Bone marrow (tissue), 2 donors: ENCODE measurements around the gene TSHZ3.
A peak's percentile ranks its signal among the peaks of the same experiment; 100 is the strongest.

ENCODE experiments used
- DNase-seq, 2 donors: peaks; one replicate each; lab custom pipeline; 2025; lab: John Stamatoyannopoulos, UW

TSHZ3 gene, protein sequence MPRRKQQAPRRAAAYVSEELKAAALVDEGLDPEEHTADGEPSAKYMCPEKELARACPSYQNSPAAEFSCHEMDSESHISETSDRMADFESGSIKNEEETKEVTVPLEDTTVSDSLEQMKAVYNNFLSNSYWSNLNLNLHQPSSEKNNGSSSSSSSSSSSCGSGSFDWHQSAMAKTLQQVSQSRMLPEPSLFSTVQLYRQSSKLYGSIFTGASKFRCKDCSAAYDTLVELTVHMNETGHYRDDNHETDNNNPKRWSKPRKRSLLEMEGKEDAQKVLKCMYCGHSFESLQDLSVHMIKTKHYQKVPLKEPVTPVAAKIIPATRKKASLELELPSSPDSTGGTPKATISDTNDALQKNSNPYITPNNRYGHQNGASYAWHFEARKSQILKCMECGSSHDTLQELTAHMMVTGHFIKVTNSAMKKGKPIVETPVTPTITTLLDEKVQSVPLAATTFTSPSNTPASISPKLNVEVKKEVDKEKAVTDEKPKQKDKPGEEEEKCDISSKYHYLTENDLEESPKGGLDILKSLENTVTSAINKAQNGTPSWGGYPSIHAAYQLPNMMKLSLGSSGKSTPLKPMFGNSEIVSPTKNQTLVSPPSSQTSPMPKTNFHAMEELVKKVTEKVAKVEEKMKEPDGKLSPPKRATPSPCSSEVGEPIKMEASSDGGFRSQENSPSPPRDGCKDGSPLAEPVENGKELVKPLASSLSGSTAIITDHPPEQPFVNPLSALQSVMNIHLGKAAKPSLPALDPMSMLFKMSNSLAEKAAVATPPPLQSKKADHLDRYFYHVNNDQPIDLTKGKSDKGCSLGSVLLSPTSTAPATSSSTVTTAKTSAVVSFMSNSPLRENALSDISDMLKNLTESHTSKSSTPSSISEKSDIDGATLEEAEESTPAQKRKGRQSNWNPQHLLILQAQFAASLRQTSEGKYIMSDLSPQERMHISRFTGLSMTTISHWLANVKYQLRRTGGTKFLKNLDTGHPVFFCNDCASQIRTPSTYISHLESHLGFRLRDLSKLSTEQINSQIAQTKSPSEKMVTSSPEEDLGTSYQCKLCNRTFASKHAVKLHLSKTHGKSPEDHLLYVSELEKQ

GRCh38 chr19:31349160-31349881 lies at the start of gene TSHZ3:
Gene TSHZ3, minus strand, starts transcription at chr19:31349436. Its CDS starts 217 bp downstream, at chr19:31349219.
- peak in 1 of 2 donors; percentile 40 for DNase-seq

- no peak for DNase-seq
Observed at GRCh38 chr19:31397308-31397707, 48.1 kb upstream of the TSHZ3 start.

DNA sequence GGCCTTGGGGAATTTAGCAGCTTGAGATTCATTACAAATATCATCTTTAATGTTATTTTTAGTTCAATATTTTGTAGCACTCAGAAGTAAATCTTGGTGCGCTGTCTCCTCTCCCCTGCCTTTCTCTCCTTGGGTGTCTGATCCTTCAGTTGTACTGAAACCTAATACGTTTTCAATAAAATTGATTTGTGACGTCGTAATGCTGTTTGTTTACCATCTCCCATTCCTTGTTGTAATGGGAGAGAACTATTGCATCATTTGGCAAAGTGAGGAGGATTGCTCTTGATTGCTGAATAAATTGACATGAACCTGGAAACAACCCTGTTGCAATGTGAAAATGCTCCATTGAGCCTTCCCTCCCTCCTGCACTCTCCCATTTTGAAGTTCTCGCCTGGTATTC lies 43.2 kb upstream of the TSHZ3 start:
- DNase-seq, result no peak

- no peak for DNase-seq
Observed at GRCh38 chr19:31391518-31391917, 42.3 kb upstream of the TSHZ3 start.

DNA sequence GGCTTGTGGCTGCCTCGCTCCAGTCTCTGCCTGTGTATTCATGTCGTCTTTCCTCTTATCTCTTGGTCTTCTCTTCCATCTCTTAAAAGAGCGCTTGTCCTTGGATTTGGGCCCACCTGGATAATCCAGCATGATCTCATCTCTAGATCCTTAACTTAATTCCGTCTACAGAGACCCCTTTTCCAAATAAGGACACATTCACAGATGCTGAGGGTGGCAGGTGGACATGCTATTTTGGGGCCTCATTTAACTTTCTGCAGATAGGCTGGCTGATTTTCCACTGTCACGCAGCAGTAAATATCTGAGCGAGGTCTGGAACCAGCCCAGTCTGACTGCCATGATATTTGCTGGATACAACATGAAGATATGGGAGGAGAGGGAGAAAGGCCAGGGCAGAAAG lies 41.5 kb upstream of the TSHZ3 start:
- DNase-seq, result no peak

DNA sequence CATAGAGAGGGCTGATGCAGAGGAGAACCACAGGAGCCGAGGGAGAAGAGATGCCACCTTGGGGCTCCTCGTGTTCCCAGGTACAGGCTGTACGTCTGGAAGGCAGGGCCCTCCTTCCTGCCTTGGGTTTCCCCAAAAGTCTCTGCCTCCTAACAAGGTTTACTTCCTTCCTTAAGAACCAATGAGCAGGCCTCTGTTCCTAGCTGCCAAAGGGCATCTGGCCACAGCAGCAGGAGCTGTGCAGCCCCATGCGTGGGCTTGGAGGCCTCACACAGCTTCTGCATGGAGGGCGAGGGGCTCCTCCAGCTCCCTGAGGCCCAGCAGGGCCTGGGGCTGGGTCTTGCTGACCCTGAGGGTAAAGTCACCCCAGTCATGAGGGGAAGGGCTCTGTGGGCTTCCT lies 40.6 kb upstream of the TSHZ3 start:
- DNase-seq, result no peak

GRCh38 chr19:31387717-31388301 lies 38.6 kb upstream of the TSHZ3 start:
- DNase-seq, result no peak

GRCh38 chr19:31386806-31387205 lies 37.6 kb upstream of the TSHZ3 start:
- DNase-seq, result no peak

DNA sequence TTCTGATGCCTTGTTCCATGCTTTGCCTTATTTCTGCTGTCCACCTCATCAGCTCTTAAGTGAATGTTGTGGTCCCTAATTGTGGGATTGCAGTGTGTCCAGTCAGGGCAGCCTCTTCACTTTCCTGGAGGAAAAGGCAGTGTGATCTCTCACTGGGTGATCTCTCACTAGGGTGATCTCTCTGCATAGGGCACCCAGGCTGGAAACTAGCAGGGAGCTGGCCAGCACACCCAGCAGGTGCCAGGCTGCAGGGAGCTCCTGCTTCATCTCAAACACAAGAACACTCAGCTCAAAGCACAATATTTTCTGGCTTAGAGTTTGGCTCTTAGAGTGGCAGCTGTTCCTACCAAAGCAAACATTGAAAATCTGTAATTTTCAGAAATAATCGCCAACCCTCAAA lies 36.5 kb upstream of the TSHZ3 start:
- DNase-seq, result no peak

DNA sequence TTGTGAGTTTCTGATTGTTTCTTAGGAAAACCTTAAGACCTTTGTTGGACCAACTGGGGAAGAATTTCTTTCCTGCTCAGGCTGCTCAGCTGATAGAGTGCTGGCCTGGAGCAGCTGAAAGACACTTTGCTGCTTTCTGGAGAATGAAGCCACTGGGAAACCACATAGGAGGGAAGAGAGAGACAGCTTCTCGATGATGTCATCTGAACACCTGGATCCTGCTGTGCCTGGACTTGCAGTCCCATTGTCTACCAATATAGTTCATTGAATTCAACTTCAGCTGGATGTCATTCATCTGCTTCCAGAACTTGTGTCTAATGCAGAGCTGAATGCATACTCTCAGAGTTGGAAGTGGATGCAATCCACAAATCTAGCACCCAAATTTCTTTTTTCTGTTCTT lies 34.3 kb upstream of the TSHZ3 start:
- no peak for DNase-seq

GRCh38 chr19:31380854-31381253 lies 31.6 kb upstream of the TSHZ3 start:
- DNase-seq, result no peak

- no peak for DNase-seq
Observed at GRCh38 chr19:31378404-31378803, 29.2 kb upstream of the TSHZ3 start.

- no peak for DNase-seq
Observed at GRCh38 chr19:31377736-31378135, 28.5 kb upstream of the TSHZ3 start.

GRCh38 chr19:31372246-31372781 lies 23.1 kb upstream of the TSHZ3 start:
- DNase-seq, result no peak

DNA sequence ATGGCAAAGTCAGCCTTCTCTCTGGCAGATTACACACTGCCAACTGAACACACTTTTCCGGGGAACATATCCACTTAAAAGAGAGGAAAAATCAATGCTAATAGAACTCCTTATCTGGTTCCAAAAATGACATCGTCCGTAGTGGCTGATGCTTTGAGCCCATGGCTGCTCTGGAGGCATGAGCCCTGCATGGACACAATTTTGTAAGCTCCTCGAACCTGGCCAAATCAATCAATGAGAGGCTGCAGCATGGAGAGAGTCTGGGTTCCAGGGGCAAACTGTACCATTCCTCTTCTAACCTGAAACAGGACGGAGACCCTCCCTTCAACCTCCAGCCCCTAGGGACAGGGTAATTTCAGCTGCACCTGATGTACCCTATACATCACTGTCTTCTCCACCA lies 21.0 kb upstream of the TSHZ3 start:
- no peak for DNase-seq

GRCh38 chr19:31364963-31365362 lies 15.7 kb upstream of the TSHZ3 start:
- DNase-seq, result no peak

- DNase-seq, result no peak
Observed at GRCh38 chr19:31361728-31362127, 12.5 kb upstream of the TSHZ3 start.

DNA sequence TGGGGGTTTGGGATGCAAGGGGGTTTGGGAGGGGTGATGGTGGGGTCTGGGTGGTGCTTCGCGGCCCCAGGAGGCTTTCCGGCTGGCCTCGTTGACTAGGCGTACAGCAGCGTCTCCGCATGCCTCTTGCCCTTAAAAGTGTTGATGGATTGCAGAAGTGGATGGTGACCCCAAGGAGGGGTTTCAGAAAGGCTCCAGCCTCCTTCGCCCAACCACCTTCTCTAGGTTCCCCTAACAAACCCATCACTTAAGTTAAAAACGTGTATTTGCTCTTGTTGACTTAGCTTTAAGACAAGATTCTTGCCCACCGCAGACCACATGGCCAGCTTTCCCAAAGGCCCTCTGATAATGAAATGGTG lies 8.1 kb upstream of the TSHZ3 start:
- DNase-seq, result no peak

- DNase-seq, result peak in 1 of 2 donors; percentile 29
Observed at GRCh38 chr19:31356587-31357314, 7.5 kb upstream of the TSHZ3 start.

- DNase-seq, result no peak
Observed at GRCh38 chr19:31355665-31356289, 6.5 kb upstream of the TSHZ3 start.
